ENCODE measurements around the gene TMEM163.

TMEM163 gene

GRCh38 chr2:134707330-134707676 is 11.5 kb downstream of the TMEM163 start:
- H3K27ac ChIP-seq (ENCODE audit: low read depth, low read length), result no peak overlapping the region
- H3K4me1 ChIP-seq (ENCODE audit: control insufficient read depth, low read length), result peaks cover 28% of the 10 kb centered on the region
- H3K4me2 ChIP-seq (ENCODE audit: low read length), result no peak overlapping the region
- no peaks in the 10 kb centered on the region for H3K9me2 ChIP-seq (replicated peaks; ENCODE audit: control insufficient read depth, low read length)
- TF ChIP-seq EZH2phosphoT487 (IDR thresholded peaks at IDR 0.05; ENCODE audit: borderline replicate concordance, low read length), result no peak
- H4K20me1 ChIP-seq (ENCODE audit: control insufficient read depth, insufficient read depth, low read depth, low read length), result no peaks in the 10 kb centered on the region
- H3K27me3 ChIP-seq (ENCODE audit: control insufficient read depth, low read length), result peaks cover 9% of the 10 kb centered on the region
- H3K4me3 ChIP-seq (ENCODE audit: low read length), result no peak overlapping the region
- no peaks in the 10 kb centered on the region for H3K9me3 ChIP-seq (ENCODE audit: control insufficient read depth, insufficient read depth, low read length)
- H3F3A ChIP-seq (ENCODE audit: control insufficient read depth, insufficient read depth), result no peaks in the 10 kb centered on the region
- no peaks in the 10 kb centered on the region for H3K36me3 ChIP-seq (ENCODE audit: control insufficient read depth, low read length)
- H3K79me2 ChIP-seq (ENCODE audit: control insufficient read depth, low read length), result no peaks in the 10 kb centered on the region

- no peaks in the 10 kb centered on the region for H3K9me2 ChIP-seq (replicated peaks; ENCODE audit: control insufficient read depth, low read length)
- H3K4me2 ChIP-seq (ENCODE audit: low read length), result no peak overlapping the region
- H4K20me1 ChIP-seq (ENCODE audit: control insufficient read depth, insufficient read depth, low read depth, low read length), result no peaks in the 10 kb centered on the region
- peaks cover 31% of the 10 kb centered on the region for H3K4me1 ChIP-seq (ENCODE audit: control insufficient read depth, low read length)
- no peaks in the 10 kb centered on the region for H3K79me2 ChIP-seq (ENCODE audit: control insufficient read depth, low read length)
- no peaks in the 10 kb centered on the region for H3K36me3 ChIP-seq (ENCODE audit: control insufficient read depth, low read length)
- H3F3A ChIP-seq (ENCODE audit: control insufficient read depth, insufficient read depth), result no peaks in the 10 kb centered on the region
- H3K27me3 ChIP-seq (ENCODE audit: control insufficient read depth, low read length), result peaks cover 6% of the 10 kb centered on the region
- H3K9me3 ChIP-seq (ENCODE audit: control insufficient read depth, insufficient read depth, low read length), result no peaks in the 10 kb centered on the region
- no peak overlapping the region for H3K27ac ChIP-seq (ENCODE audit: low read depth, low read length)
- no peak overlapping the region for H3K4me3 ChIP-seq (ENCODE audit: low read length)
- TF ChIP-seq CTCF (IDR thresholded peaks at IDR 0.05; ENCODE audit: low read depth, low read length, poor library complexity, severe bottlenecking) (no peak), EZH2phosphoT487 (IDR thresholded peaks at IDR 0.05; ENCODE audit: borderline replicate concordance, low read length) (no peak)
Observed at GRCh38 chr2:134706587-134707329, 12.0 kb downstream of the TMEM163 start.

DNA sequence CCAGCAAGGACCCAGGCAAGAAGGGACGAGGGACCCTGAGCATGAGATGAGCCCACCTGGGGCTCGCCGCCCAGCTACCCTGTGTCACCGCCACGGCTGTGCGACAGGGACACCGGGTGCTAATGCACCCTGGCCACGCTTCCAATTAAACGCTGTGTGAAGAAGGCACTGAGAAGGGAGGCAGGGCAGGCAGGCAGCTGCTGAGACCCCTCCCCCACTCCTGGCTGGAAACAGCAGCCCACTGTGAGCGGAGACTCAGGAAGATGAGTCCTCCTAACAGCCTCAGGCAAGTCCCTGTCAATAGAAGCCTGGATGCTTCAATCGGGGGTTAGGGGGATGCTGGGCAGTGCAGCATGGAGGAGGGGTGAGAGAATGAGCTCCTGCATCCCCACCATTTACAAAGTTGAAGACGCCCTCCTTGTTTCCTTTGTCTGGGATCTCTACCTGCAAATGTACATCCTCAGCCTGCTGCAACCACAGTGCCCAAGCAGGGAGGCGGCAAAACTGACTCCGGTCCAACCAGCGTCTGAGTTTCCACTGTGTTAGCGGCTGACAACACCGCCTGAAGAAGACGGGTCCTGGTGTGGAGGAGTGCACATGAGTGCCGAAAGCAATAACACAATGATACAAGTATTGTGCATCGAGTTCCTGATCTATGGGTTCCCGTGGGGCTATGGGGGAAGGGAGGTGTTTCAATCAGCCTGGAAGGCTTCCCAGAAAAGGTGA is 12.8 kb downstream of the TMEM163 start:
- no peaks in the 10 kb centered on the region for H3K36me3 ChIP-seq (ENCODE audit: control insufficient read depth, low read length)
- H3K4me3 ChIP-seq (ENCODE audit: low read length), result no peak overlapping the region
- H4K20me1 ChIP-seq (ENCODE audit: control insufficient read depth, insufficient read depth, low read depth, low read length), result no peaks in the 10 kb centered on the region
- no peak overlapping the region for H3K27ac ChIP-seq (ENCODE audit: low read depth, low read length)
- peaks cover 25% of the 10 kb centered on the region for H3K4me1 ChIP-seq (ENCODE audit: control insufficient read depth, low read length)
- no peaks in the 10 kb centered on the region for H3F3A ChIP-seq (ENCODE audit: control insufficient read depth, insufficient read depth)
- no peaks in the 10 kb centered on the region for H3K9me2 ChIP-seq (replicated peaks; ENCODE audit: control insufficient read depth, low read length)
- H3K4me2 ChIP-seq (ENCODE audit: low read length), result no peak overlapping the region
- H3K79me2 ChIP-seq (ENCODE audit: control insufficient read depth, low read length), result no peaks in the 10 kb centered on the region
- no peak for TF ChIP-seq EZH2phosphoT487 (IDR thresholded peaks at IDR 0.05; ENCODE audit: borderline replicate concordance, low read length)
- no peak for TF ChIP-seq CTCF (IDR thresholded peaks at IDR 0.05; ENCODE audit: low read depth, low read length, poor library complexity, severe bottlenecking)
- no peaks in the 10 kb centered on the region; the same call in 1 of the 2 replicates for H3K27me3 ChIP-seq (ENCODE audit: control insufficient read depth, low read length)
- H3K9me3 ChIP-seq (ENCODE audit: control insufficient read depth, insufficient read depth, low read length), result no peaks in the 10 kb centered on the region

DNA sequence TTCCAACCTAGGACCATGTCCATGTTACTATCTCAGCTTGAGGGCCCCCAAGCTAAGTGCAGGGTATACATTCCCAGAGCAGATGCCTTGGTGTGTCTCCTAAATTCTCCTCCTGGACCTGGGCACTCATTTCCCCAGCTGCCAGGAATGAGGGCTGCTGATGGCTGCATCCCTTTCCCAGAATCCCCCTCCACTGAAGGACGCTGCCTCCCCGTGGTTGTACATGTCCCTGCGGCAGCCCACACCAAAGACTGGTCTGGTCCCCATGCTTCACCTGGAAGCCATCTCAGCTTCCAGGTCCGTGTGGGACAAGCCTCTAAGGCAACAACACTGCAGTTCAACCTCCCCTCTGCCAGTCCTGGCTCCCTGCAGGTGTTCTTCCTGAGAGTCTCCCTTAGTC is 14.6 kb downstream of the TMEM163 start:
- Histone ChIP-seq H4K20me1 (ENCODE audit: control insufficient read depth, insufficient read depth, low read depth, low read length) (no peaks in the 10 kb centered on the region), H3K36me3 (ENCODE audit: control insufficient read depth, low read length) (no peaks in the 10 kb centered on the region), H3K4me2 (ENCODE audit: low read length) (no peak overlapping the region), H3K4me3 (ENCODE audit: low read length) (no peak overlapping the region), H3K27me3 (ENCODE audit: control insufficient read depth, low read length) (no peaks in the 10 kb centered on the region; the same call in 1 of the 2 replicates), H3K9me2 (replicated peaks; ENCODE audit: control insufficient read depth, low read length) (no peaks in the 10 kb centered on the region), H3K9me3 (ENCODE audit: control insufficient read depth, insufficient read depth, low read length) (no peaks in the 10 kb centered on the region), H3F3A (ENCODE audit: control insufficient read depth, insufficient read depth) (no peaks in the 10 kb centered on the region), H3K79me2 (ENCODE audit: control insufficient read depth, low read length) (no peaks in the 10 kb centered on the region), H3K4me1 (ENCODE audit: control insufficient read depth, low read length) (peaks cover 25% of the 10 kb centered on the region), H3K27ac (ENCODE audit: low read depth, low read length) (no peak overlapping the region)
- TF ChIP-seq CTCF (IDR thresholded peaks at IDR 0.05; ENCODE audit: low read depth, low read length, poor library complexity, severe bottlenecking) (no peak), EZH2phosphoT487 (IDR thresholded peaks at IDR 0.05; ENCODE audit: borderline replicate concordance, low read length) (no peak)

All from DOHH2 (cell line).